Measurements from ENCODE around the gene TRIP13.
"Not testable (repeated sequence)": the region's sequence is repeated elsewhere in the genome, so short reads cannot be mapped to it uniquely, and the experiment has no call there.

Gene TRIP13

DNA sequence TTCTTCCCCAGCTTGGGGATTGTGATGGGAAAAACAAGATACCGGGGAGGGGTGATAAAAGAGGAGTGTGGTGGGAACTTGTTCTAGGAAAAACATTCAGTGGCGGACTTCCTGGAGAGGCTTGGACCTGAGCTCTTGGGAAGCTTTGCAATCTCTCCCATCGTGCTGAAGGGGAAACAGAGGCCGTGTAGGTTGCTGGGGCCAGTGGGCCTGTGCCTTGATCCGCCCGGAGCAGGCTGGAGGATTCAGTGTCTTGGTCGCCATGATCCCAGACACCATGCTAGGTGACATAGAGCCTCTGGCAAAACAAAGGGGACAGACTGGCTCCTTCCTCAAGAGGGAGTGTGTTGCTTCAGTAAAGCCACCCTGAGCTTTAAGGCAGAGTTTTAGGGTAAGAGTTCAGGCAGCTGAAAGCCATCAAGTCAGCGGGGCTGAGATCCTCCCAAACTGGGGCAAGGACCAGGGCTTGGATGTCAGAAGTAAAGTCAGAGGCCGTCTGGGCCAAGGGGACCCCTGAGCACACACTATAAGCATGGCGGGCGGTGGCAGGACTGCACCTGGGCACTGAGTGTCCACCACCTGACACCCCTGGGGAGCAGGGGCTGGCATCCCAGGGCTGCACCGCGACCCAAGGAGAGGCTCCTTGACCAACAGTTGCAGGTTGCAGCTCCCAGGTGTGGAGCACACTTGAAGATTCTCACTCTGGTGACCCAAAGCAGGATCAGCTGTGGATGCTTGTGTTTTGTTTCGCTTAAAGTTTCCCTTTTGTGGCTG lies 44.7 kb downstream of the TRIP13 start:
- no peak for DNase-seq (ENCODE audit: low read depth)

DNA sequence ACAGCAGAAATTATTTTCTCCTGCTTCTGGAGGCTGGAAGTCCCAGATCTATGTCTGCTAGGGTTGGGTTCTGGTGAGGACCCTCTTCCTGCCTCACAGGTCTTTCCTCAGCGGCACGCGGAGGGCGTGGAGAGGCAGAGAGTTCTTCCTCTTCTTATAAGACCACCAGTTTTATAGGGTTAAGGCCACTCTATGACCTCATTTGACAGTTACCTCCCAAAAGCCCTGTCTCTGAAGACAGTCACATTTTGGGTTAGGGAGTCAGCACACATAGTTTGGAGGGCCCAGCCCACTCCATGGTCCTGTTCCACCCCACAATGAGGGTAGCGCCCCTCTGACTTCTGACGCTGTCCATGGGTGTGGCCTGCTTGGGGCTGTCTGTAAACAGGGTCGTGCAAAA lies 46.7 kb downstream of the TRIP13 start:
- no peak for DNase-seq (ENCODE audit: low read depth)

DNA sequence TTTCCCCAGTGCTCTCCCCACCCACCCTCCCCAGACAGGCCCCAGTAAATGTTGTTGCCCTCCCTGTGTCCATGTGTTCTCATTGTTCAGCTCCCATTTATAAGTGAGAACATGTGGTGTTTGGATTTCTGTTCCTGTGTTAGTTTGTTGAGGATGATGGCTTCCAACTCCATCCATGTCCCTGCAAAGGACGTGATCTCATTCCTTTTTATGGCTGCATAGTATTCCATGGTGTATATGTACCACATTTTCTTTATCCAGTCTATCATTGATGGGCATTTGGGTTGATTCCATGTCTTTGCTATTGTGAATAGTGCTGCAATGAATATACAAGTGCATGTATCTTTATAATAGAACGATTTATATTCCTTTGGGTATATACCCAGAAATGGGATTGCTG lies 48.1 kb downstream of the TRIP13 start:
- not testable (repeated sequence) for DNase-seq (ENCODE audit: low read depth)

DNA sequence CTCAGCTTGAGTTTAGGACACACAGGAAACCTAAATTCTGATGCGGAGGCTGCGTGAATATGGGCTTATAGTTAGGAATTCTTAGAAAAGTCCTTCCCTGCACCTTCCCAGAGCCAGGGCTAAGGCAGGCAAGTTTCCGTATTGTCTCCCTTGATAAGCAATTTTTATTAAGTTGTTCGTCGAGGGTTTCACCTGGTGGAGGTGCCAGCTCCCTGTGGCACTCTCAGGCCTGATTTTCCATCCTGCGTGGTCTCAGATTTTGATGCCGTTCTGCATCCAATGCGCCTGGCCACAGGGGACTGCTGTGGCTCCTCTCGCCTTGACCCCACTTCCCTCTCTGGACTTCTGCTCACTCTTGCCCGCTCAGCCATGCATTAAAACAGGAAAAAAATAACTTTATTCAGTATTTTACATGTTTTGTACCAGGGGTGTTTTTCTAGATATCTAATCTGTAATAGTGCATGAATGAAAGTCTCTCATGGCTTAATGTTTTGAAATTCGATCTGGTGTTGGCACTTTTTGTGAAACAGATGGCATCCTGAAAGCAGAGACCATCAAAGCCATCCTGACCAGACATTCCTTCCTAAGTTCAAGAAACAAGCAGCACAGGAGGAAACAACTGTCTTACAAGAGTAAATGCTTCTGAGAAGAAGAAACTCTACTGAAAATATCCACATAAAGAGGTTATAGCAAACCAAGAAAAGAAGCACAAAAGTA lies 50.7 kb downstream of the TRIP13 start:
- no peak for DNase-seq (ENCODE audit: low read depth)

DNA sequence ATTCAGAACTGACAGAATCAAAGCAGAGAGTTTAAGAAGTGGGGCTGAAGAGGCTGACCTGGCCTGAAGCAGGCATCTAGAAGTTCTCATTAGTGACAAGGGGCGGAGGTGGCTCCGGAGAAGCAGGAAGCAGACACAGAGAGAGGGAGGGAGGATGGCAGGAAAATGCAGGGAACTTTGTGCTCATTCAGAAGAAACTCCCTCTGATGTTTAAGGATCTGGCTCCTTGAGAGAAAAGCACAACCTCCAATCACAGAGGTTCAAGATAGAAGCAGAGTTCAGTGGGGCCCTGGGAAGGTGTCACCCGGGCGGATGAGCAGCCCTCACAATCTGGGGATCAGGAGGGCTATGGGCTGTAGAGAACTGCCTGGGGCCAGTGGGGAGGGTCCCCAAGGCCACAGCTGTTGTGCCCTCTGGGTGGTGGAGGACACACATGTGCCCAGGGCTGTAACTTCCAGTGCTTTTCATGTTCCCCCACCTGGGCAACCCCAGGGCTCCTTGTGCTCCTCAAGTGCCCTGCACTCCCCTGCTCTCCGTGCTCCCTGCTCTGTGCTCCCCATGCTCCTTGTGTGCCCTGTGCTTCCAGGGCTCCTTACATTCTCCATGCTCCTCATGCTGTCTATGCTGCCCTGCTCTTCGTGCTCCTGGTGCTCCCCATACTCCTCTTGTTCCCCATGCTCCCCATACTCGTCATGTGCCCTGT lies 51.4 kb downstream of the TRIP13 start:
- DNase-seq (ENCODE audit: low read depth), result no peak

DNA sequence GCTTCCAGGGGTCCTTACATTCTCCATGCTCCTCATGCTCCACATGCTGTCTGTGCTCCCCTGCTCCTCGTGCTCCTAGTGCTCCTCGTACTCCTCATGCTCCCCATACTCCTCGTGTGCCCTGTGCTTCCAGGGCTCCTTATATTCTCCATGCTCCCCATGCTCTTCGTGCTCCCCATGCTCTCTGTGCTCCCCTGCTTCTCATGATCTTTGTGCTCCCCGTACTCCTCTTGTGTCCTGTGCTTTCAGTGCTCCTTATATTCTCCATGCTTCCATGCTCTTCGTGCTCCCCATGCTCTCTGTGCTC lies 51.9 kb downstream of the TRIP13 start:
- DNase-seq (ENCODE audit: low read depth), result no peak

DNA sequence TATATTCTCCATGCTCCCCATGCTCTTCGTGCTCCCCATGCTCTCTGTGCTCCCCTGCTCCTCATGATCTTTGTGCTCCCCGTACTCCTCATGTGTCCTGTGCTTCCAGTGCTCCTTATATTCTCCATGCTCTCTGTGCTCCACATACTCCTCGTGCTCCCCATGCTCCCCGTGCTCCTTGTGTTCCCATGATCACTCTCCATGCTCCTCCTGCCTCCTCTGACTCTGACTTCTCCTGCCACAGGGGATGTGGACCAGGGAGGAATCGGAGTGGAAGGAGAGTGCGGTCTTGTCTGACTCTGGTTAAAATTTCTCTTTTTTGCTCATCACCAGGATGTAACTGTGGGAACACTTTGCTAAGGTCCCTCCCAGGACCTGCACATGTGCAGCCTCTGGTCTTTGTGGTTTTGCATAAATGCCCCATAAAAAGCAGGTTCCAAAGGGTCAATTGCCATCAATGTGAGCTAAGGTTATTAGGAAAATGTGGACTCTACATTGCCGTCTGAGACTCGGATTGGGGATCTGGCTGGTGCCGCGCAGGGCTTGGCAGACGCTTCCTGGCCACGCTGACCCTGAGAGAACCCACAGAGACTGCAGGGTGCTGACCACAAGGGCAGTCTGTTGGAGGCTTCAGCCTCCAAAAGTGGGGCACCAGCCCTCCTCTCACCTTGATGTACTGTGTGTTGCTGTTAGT lies 52.5 kb downstream of the TRIP13 start:
- no peak for DNase-seq (ENCODE audit: low read depth)

DNA sequence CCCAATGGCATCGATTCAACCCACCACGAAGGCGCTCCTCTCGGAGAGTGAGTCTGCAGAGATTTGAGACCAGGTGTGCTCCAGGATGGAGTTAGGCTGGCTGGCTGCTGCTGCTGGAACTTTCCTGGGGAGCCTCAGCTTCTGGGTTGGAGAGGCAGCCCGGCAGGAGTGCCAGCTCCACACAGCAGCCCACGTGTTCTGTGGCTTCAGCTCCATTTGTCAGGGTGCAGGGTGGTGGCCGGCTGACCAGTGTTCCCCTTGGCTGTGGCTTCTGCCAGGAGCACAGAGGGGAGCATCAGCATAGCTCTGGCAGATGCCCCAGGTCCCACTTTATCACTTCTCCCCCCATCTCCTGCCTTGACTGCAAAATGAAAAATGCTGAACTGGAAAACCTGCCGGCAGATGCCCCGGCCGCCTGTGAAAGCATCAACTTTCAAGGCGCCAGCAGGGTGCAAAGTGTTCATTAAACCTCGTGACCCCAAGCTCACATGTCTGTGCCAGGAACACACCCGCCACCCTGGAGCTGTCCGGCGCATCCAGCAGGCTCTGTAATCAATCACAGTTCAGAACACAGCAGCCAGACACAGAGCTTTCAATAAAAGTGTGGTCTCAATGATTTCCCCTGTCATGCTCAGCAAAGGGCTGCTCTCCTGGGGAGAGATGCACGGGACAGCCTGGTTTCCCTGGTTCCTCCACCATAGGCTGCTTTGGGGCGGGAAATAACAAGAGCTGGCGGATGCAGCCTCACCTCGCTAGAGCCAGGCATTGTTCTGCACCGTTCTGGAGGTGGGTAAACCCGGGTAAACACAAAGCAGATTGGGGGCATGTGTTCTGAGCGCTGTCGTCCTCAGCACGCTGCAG lies 53.2 kb downstream of the TRIP13 start:
- no peak for DNase-seq (ENCODE audit: low read depth)

DNA sequence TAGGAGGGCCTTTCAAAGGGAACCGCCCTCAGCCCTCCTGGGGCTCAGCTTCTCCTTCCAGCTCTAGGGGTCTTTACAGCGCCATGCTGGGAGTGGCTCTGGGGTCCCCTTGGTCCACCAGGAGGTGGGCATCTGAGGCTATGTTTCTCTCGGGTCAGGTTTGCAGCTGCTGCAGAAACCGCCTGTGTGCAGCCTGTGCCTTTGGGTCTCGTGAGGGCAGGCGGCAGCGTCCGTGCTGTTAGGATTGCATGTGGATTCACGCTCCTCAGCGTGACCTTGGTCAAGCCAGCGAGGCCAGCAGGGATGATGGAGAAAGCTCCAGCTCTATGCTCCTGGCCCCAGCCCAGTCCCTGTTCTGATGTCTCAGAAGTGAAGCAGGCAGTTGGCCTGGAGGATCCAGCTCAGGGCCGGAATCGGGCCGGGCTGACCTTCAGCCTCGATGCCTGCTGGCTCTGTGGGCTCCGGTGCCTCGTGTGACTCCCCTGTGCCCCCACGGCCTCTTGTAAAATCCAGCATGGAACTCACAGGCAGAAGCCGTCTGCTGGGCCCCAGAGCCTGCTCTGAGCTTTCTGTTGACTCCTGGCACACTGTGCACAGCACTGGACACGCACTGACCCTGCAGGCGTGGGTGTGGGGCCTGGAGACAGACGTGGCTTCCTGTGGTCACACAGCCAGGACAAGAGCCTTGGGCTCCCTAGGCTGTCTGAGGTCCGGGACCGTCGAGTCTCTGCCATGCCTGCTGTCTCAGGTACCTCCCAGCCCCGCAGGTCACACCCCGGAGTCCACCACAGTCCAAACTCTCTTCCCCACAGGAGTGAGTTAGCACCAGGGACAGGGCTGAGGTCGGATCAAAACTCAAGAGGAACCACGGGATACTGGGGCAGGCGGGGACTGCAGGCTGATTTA lies 54.3 kb downstream of the TRIP13 start:
- DNase-seq (ENCODE audit: low read depth), result no peak

DNA sequence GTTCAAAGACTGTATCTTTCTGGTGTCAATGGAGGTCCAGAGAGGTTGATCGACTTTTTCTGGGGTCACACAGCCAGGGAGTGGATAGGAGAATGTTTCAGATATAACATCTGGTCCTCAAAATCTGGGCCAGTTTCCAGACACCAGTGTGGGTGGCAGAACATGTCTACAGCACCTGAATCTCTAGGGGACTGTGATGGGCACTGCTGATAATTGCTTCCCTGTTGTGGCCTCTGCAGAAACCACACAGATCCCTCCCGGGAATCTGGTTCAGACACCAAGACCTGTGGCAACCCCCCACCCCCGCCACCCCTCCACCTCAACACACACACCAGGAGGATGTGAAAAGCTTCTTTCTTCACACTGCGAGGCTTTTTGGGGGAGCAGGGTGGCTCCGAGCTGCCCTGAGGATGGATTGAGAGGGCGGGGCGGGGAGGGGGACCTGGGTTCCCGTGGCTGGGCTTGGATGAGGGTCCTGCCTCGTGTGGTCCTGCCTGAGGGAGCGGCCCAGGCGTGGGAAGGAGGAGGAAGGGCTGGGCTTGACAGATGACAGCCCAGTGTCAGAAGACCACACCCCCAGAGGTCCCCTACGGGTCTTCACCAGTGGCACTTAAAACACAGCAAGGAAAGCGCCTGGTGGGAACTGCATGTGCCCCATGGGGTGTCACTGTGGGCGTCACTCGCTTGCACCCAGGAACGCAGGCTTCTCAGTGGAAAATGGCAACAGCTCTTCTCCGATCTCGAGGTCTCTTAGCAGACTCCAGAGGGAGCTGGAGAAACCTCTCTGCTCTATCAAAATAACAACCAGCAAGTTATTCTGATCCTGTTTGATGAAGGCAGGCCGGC lies 55.2 kb downstream of the TRIP13 start:
- no peak for DNase-seq (ENCODE audit: low read depth)

DNA sequence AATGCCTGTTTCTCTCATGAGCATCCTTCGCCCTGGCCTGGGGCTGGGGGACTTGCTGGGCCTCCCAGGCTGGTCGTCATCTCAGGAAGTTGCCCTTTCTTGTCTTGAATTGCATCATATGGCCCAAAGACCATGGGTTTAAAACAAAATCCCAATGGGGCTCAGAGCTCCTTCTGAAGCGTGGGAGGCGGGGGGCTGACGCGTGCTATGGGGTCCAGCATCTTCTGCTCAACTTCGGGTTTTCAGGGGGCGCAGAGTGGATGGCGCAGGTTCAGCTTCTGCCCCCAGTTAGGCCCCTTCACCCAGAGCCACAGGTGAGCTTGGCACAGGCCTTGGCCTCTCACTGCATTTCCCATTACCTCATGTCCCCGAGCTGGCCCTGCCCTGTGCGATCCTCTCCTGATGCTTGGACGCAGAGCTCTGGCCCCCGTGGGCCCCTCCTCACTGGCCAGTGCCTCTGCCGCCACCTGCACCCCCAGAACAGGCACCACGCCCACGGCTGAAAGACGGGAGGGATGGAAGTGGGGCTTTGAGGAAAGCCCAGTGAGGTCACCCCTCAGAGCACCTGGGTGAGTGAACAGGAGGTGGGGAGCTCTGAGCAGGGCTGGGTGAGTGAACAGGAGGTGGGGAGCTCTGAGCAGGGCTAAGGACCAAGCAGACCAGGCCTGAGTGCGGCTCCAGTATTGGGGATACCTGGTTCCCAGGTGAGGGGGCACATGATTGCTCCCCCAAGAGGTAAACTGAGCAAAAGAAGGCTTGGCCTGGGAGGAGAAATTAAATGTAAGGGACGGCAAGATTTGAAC lies 56.0 kb downstream of the TRIP13 start:
- DNase-seq (ENCODE audit: low read depth), result no peak

DNA sequence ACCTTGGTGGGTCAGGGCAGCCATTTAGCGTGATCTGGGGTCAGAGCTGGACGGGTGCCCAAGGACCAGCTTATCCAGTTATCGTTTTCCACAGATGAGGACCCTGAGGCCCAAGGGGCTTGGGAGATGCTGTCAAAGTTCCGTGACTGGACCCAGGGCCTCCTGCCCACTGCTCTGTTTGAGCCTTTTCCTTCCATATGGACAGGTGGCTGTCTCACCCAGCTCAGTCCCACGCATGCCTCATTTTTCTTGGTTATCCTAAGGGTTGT lies 56.5 kb downstream of the TRIP13 start:
- no peak for DNase-seq (ENCODE audit: low read depth)

DNA sequence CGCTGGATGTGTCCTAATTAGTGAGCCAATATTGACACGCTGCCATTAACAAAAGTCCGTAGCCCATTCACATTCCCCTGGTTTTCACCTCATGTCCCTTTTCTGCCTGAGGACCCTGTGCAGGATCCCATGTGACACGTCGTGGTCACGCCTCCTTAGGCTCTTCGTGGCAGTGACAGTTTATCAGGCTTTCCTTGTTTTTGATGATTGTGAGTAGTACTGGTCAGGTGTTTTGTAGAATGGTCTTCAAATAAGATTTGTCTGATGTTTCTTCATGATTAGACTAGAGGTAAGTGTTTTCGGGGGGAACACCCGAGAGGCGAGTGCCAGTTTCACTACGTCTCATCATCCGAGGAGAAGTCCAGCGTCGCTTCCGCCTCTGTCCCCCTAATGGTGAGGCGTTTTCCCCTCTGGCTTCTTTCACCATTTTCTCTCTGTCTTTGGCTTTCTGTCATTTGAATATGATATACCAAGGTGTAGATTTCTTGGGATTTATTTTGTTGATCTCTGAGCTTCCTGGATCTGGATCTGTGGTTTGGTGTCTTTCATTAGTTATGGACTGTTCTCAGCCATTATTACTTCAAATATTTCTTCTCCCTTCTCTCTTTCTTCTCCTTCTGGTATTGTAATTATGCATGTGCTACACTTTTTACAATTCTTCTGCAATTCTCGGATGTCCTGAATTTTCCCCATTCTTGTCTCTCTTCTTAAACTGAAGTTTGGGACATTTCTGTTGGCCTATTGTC lies 57.3 kb downstream of the TRIP13 start:
- no peak for DNase-seq (ENCODE audit: low read depth)

DNA sequence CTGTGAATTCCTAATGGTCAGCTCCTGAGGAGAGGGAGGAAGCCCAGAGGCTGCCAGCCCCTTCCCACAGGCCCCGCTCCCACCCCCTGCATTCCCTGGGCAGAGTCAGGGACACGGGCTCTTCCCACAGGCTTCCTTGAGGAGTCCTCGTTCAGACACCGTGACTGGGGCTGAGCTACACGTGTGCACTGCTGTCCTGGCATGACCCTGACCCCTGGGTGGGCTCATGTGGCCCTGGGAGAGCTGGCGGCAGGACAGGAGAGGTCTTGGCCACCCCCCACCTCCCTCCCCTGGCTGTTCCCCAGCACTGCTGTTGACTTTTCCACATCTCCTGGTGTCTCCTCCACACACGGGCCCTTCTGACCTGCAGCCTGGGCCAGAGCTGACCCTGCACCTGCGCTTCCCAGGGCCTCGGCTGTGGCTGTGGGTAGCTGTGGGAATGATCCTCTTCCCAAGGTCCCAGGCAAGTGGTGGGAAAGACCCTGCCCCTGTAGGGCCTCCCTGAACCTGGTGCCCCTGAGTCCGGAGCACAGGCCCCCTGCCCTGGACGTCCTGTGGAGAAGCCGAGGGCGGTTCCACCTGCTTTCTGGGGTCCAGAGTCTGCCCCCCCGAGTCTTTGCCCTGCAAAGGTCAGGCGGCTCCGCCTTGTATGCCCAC lies 59.4 kb downstream of the TRIP13 start:
- DNase-seq (ENCODE audit: low read depth), result no peak

DNA sequence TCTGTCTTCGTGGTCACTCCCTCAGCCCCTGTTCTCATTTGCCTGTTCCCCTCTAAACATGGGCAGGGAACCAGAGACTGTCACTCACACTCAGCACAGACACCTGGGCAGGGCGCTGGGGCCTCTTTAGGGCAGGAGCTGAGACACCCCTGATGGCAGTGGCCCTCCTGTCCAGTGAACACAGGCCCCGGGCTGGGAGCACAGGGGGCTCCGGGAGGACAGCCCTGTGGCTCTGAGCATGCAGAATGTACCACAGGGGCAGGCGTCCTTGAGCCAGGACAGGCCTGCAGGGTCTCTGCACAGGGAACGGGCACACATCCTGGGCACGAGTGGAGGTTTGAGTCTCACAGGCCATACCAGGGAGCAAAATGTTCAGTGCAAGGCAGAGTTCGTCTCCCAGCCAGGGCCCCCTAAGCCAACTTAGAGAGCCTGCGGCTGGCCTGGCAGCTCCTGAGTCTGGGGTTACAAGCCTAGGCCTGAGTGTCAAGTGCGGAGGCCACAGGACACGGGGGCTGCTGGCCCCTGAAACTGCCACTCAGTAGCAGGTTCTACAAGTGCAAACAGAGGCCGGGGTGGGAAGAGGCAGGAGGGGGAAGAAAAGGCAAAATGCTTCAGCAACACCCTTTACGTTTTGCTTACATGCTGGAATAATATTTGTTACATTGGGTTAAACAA lies 60.0 kb downstream of the TRIP13 start:
- DNase-seq (ENCODE audit: low read depth), result no peak

DNA sequence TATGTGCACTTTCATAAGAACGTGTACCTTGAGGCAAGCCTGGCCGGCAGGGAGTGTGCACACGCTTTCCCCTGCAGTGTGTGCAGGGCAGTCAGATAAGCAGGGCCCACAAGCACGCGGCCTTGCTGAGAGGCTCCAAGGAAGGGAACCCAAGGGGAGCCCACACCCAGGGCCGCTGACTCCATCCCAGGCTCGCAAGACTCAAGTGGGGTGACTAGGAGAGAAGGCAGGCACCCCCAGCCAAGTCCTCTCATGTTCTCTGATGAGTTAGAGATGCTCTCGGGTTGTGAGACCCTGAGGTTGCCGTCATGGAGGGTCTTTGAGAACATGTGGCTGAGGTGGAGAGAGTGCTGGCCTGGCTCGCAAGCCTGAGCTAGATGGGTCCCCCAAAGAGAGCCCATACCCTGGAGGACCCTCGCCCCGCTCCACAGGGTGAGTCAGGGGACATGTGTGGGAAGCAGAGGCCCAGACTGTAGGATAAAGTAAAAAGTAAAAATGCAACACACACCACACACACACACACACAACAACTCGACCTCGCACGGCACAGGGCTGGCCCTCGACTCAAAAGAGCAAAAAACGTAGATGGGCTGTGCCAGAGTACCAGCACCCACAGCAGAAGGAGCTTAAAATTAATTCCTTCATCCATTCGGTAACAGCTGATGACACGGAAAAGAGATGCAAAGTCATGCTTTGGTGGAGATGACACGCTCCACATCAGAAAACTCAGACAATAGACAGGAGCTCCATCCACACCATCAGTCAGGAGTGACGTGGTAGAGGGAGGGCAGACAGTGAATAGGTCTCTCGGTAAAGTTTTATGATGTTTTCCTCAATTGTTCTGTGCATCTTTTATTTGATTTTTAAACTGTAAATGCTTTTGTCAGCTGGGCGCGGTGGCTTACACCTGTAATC lies 61.1 kb downstream of the TRIP13 start:
- DNase-seq (ENCODE audit: low read depth), result no peak
